Fibroblast of lung (primary cell): ENCODE data around the gene MTNR1B. TPM values are rescaled to one million over a fixed set of nuclear protein-coding genes. Genes with fewer than 3 reads are reported as not detected.
A peak's percentile ranks its signal among the peaks of the same experiment; 100 is the strongest.

Experiments
- DNase-seq, 2 donors: peaks; one replicate each; pipeline versions ENCODE4 v3.0.0 to v3.0.0-alpha.2; 2010; ENCODE audit warnings: low read depth in 2 of 2
- H2AFZ ChIP-seq: 2 replicates; pipeline ENCODE4 v1.5.1; 2012; ENCODE audit warnings: low read length, control low read depth, inconsistent platforms
- H3K27ac ChIP-seq: 2 replicates; pipeline ENCODE4 v1.5.1; 2011; ENCODE audit warnings: low read length, control low read depth; ENCODE audit not compliant: insufficient read depth
- H3K27me3 ChIP-seq: 2 replicates; pipeline ENCODE4 v1.5.1; 2011; ENCODE audit warnings: mild to moderate bottlenecking, low read length; ENCODE audit not compliant: control insufficient read depth, insufficient read depth
- H3K36me3 ChIP-seq: 2 replicates; pipeline ENCODE4 v1.5.1; 2011; ENCODE audit warnings: low read length; ENCODE audit not compliant: control insufficient read depth, insufficient read depth
- H3K4me1 ChIP-seq: 2 replicates; pipeline ENCODE4 v1.5.1; 2011; ENCODE audit warnings: low read length; ENCODE audit not compliant: control insufficient read depth, insufficient read depth; ENCODE audit errors: extremely low read depth
- H3K4me2 ChIP-seq: 2 replicates; pipeline ENCODE4 v1.5.1; 2011; ENCODE audit warnings: low read length, control low read depth; ENCODE audit not compliant: insufficient read depth; ENCODE audit errors: extremely low read depth
- H3K4me3 ChIP-seq, 4 experiments: fragments of 200-600 bp in 1 of 4; sonication (generic) in 1 of 4; replicated peaks in 1 of 4; 2 replicates each; pipeline ENCODE4 v1.5.1; 2011 to 2016; ENCODE audit warnings: low read length in 4 of 4, low read depth in 3 of 4, mild to moderate bottlenecking in 3 of 4, control low read depth in 2 of 4, inconsistent platforms in 1 of 4, mixed read lengths in 1 of 4; ENCODE audit not compliant: insufficient read depth in 1 of 4; ENCODE audit errors: control extremely low read depth in 1 of 4
- H3K79me2 ChIP-seq: 2 replicates; pipeline ENCODE4 v1.5.1; 2012; ENCODE audit warnings: mild to moderate bottlenecking, low read length, inconsistent platforms; ENCODE audit not compliant: control insufficient read depth, insufficient read depth
- H3K9ac ChIP-seq: 2 replicates; pipeline ENCODE4 v1.5.1; 2011; ENCODE audit warnings: mild to moderate bottlenecking, low read length, control low read depth; ENCODE audit not compliant: insufficient read depth
- H3K9me3 ChIP-seq: 2 replicates; pipeline ENCODE4 v1.5.1; 2012; ENCODE audit warnings: low read depth, low read length; ENCODE audit not compliant: control insufficient read depth, insufficient read depth
- H4K20me1 ChIP-seq: 2 replicates; pipeline ENCODE4 v1.5.1; 2011; ENCODE audit warnings: low read length; ENCODE audit not compliant: control insufficient read depth, insufficient read depth; ENCODE audit errors: extremely low read depth
- CTCF ChIP-seq, 2 donors: IDR thresholded peaks in 1 of 2; conservative IDR thresholded peaks in 1 of 2; 1 replicate in 1 of 2; 2 replicates in 1 of 2; pipeline ENCODE4 v1.5.1; 2011 to 2012; ENCODE audit warnings: low read length in 2 of 2, control low read depth in 1 of 2, inconsistent platforms in 1 of 2, low read depth in 1 of 2, mild to moderate bottlenecking in 1 of 2
- EZH2 ChIP-seq: IDR thresholded peaks from 2 replicates; pipeline ENCODE4 v1.5.1; 2012; ENCODE audit warnings: low read length, control low read depth, mild to moderate bottlenecking; ENCODE audit errors: missing control alignments
- polyA minus RNA-seq: library from RNA; depleted of rRNA, polyadenylated mRNA; stranded (reverse); fragments of >200 nt; gene quantifications from 2 replicates; pipeline ENCODE4 v1.2.3, GENCODE V29; 2011; ENCODE audit warnings: low replicate concordance
- polyA plus RNA-seq, 2 donors: library from polyadenylated mRNA; depleted of rRNA in 1 of 2; stranded (reverse) in 1 of 2; unstranded in 1 of 2; fragments of >200 nt; gene quantifications; 2 replicates each; pipeline ENCODE4 v1.2.1, GENCODE V29; 2011 to 2012; ENCODE audit warnings: missing spikeins in 1 of 2
- total RNA-seq: library from RNA; depleted of rRNA; stranded (reverse); fragments of >200 nt; gene quantifications from 2 replicates; pipeline ENCODE4 v1.2.1, GENCODE V29; 2014

The MTNR1B gene
- not detected in 2 replicates for total RNA-seq
- 0.26 TPM in 1 of 2 replicates, not detected in the other for polyA plus RNA-seq
- polyA plus RNA-seq (2012): not detected in 2 replicates
- polyA minus RNA-seq: not detected in 2 replicates

GRCh38 chr11:92969634-92970347 is at the start of gene MTNR1B:
Gene MTNR1B, plus strand, starts transcription at chr11:92969651. Its CDS starts 75 bp downstream, at chr11:92969726.
- H2AFZ ChIP-seq: no peak within 1 kb of the TSS
- H3K4me3 ChIP-seq: peak within 1 kb of the TSS in 2 of 4 experiments; percentile 20 to 34

GRCh38 chr11:92920331-92920730 is 49.1 kb upstream of the MTNR1B start:
- no peak overlapping the region for H2AFZ ChIP-seq
- peaks cover 2% of the 10 kb centered on the region for H3K27me3 ChIP-seq
- no peaks in the 10 kb centered on the region for H3K79me2 ChIP-seq
- H3K9ac ChIP-seq: no peak overlapping the region
- no peaks in the 10 kb centered on the region for H4K20me1 ChIP-seq
- no peaks in the 10 kb centered on the region for H3K4me1 ChIP-seq
- no peaks in the 10 kb centered on the region for H3K9me3 ChIP-seq
- no peak overlapping the region for H3K27ac ChIP-seq
- no peak overlapping the region for H3K4me2 ChIP-seq
- no peak for TF ChIP-seq CTCF (conservative IDR thresholded peaks at IDR 0.05 in 1 of 2, IDR thresholded peaks at IDR 0.05 in 1 of 2; ENCODE audit: low read depth in 1 of 2, low read length in 2 of 2)
- no peak for TF ChIP-seq EZH2
- no peak overlapping the region for H3K4me3 ChIP-seq
- H3K36me3 ChIP-seq: no peaks in the 10 kb centered on the region
- no peak for DNase-seq

More at GRCh38 chr11:92969634-92970347, at the start of gene MTNR1B:
- no peaks in the 10 kb centered on the region for H3K9me3 ChIP-seq
- peak within 1 kb of the TSS; percentile 36 for H3K4me2 ChIP-seq
- no peak for DNase-seq
- H3K27ac ChIP-seq: no peak within 1 kb of the TSS
- no peaks in the 10 kb centered on the region for H3K27me3 ChIP-seq
- H4K20me1 ChIP-seq: no peaks in the 10 kb centered on the region
- no peaks in the 10 kb centered on the region for H3K36me3 ChIP-seq
- peak; percentile 21 for TF ChIP-seq EZH2
- no peak for TF ChIP-seq CTCF (conservative IDR thresholded peaks at IDR 0.05 in 1 of 2, IDR thresholded peaks at IDR 0.05 in 1 of 2; ENCODE audit: low read depth in 1 of 2, low read length in 2 of 2)
- no peaks in the 10 kb centered on the region for H3K79me2 ChIP-seq
- no peaks in the 10 kb centered on the region for H3K4me1 ChIP-seq
- H3K9ac ChIP-seq: no peak within 1 kb of the TSS

GRCh38 chr11:92922731-92923130 is 46.7 kb upstream of the MTNR1B start:
- DNase-seq: no peak
- no peaks in the 10 kb centered on the region for H3K36me3 ChIP-seq
- H3K4me1 ChIP-seq: no peaks in the 10 kb centered on the region
- H3K79me2 ChIP-seq: no peaks in the 10 kb centered on the region
- no peak overlapping the region for H3K4me3 ChIP-seq
- H3K9me3 ChIP-seq: no peaks in the 10 kb centered on the region
- peaks cover 2% of the 10 kb centered on the region for H3K27me3 ChIP-seq
- H3K9ac ChIP-seq: no peak overlapping the region
- no peak overlapping the region for H3K27ac ChIP-seq
- no peaks in the 10 kb centered on the region for H4K20me1 ChIP-seq
- TF ChIP-seq EZH2: no peak
- TF ChIP-seq CTCF (conservative IDR thresholded peaks at IDR 0.05 in 1 of 2, IDR thresholded peaks at IDR 0.05 in 1 of 2; ENCODE audit: low read depth in 1 of 2, low read length in 2 of 2): no peak
- H2AFZ ChIP-seq: no peak overlapping the region
- H3K4me2 ChIP-seq: no peak overlapping the region
